GM19468 (cell line): Measurements from ENCODE around the gene OR5K3.
"Not testable (repeated sequence)": the region's sequence is repeated elsewhere in the genome, so short reads cannot be mapped to it uniquely, and the experiment has no call there.

Experiments
- ATAC-seq: cut with Tn5 transposase; IDR thresholded peaks from one replicate; pipeline ENCODE4 v1.9.1; 2021; ENCODE audit warnings: mild to moderate bottlenecking, moderate library complexity, moderate number of reproducible peaks; ENCODE audit not compliant: unreplicated experiment; ENCODE audit errors: extremely low read depth

Gene OR5K3, protein sequence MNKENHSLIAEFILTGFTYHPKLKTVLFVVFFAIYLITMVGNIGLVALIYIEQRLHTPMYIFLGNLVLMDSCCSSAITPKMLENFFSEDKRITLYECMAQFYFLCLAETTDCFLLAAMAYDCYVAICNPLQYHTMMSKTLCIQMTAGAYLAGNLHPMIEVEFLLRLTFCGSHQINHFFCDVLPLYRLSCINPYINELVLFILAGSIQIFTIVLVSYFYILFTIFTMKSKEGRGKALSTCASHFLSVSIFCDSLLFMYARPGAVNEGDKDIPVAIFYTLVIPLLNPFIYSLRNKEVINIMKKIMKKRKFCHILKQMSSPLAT

GRCh38 chr3:98390366-98390765, at the start of gene OR5K3:
OR5K3 (plus strand) TSS chr3:98390666; CDS start chr3:98390666, 0 bp downstream.
- no peak for ATAC-seq

- no peak for ATAC-seq
Observed at GRCh38 chr3:98341758-98342157, 48.7 kb upstream of the OR5K3 start.

- ATAC-seq = no peak
Observed at GRCh38 chr3:98343647-98344507, 46.6 kb upstream of the OR5K3 start.

DNA sequence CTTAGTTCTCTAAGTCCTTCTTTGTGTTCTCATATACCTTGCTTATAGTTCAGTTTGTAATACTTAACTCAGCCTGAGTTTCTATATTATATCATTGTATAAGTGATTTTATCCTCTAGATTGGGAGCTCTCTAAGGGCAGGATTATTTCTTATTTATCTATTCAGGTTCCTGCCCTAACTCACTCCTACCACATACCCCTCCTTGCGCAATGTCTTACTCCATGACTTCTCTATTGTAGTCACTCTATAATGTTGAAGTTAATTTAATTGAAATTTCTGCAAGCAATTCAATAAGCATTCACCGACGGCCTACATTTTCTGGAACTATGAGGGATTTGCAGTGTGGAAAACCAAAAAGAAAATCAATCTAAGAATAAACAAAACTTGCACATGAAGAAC, 40.4 kb upstream of the OR5K3 start:
- ATAC-seq = no peak

DNA sequence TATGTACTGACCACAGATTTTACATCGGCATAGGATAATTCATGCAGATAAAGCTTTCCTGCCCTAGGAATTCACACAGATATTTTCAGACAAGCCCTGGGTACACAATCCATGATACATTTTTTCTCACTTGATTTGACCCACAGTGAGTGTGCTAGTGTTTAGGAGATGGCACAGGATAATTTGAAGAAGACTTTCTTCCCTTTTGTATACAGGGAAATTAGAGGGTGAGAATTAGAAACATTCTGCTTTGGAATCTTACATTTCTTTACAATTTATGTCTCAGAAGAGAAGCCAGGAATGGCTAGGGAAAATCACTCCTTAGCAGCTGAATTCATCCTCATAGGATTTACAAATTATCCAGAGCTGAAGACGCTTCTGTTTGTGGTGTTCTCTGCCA, 36.9 kb upstream of the OR5K3 start, which contains the start of gene OR5K4:
TSS of gene OR5K4 (plus strand) at position 301 of the 400 bp plus-strand sequence. CDS start at position 301, 0 bp downstream.
- no peak for ATAC-seq

DNA sequence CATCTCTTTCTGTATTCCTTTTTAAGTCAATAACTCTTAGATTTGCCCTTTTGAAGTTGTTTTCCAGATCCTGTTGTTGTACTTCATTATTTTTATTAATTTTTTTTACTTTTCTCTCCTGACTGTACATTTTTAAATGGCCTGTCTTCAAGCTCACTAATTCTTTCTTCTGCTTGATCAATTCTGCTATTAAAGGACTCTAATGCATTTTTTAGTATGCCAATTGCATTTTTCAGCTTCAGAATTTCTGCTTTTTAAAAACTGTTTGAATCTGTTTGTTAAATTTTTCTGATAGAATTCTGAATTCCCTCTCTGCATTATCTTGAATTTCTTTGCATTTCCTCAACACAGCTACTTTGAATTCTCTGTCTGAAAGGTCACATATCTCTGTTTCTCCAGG, 31.2 kb upstream of the OR5K3 start:
- ATAC-seq = no peak

GRCh38 chr3:98359993-98360675, 30.3 kb upstream of the OR5K3 start:
- no peak for ATAC-seq

GRCh38 chr3:98360681-98361080, 29.8 kb upstream of the OR5K3 start:
- ATAC-seq = no peak

- ATAC-seq = no peak
Observed at GRCh38 chr3:98361289-98361688, 29.2 kb upstream of the OR5K3 start.

DNA sequence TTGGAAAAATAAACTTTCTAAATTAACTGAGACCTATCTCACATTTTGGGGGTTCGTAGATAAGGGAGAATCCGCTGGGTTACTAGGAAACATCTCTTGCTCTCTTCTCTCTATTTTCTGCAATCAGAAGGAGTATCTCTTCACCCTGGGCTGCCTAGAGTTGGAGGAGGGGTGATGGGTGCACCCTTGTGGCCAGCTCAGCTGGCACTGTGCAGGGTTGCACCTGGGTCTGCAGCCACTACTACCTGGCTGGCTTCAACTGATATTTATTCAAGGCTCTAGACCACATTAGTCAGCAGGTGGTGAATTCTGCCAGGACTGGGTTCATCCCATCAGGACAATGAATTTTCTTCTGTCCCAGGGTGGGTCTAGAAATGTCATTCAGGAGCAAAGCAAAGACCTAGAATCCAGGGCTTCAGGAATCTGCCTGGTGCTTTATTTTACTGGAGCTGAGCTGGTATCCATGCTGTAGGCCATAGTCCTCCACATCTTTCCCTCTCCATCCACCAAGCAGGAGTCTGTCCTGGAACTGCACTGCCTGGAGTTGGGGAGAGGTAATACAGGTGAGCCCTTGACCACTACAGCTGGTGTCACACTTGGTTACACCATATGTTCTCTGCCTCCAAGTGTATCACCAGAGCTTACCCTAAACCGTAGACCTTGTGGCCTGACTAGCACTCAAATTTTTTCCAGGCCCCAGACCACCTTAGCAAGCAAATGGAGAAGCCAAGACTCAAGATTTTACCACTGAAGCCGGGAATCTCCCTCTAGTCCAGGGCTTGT, 22.8 kb upstream of the OR5K3 start:
- no peak for ATAC-seq

- ATAC-seq = no peak
Observed at GRCh38 chr3:98371186-98371585, 19.3 kb upstream of the OR5K3 start.

- no peak for ATAC-seq
Observed at GRCh38 chr3:98371853-98372252, 18.6 kb upstream of the OR5K3 start.

DNA sequence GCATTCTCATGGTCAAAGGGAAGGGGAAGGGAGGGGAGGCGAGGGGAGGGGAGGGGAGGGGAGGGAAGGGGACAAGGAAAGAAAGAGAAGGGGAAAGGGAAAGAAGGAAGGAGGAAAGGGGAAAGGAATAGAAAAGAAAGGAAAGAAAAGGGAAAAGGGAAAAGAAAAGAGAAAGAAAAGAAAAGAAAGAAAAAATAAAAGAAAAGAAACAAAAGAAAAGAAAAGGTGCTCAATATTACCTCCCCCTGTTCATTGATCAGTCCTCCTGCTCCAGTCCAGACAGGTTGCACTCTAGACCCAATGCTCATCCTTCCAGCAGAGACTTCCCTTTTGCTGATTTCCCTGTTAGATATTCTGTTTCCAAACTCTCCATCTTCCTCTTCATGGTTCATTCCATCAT, 18.0 kb upstream of the OR5K3 start:
- ATAC-seq = no peak

- no peak for ATAC-seq
Observed at GRCh38 chr3:98376631-98377030, 13.8 kb upstream of the OR5K3 start.

DNA sequence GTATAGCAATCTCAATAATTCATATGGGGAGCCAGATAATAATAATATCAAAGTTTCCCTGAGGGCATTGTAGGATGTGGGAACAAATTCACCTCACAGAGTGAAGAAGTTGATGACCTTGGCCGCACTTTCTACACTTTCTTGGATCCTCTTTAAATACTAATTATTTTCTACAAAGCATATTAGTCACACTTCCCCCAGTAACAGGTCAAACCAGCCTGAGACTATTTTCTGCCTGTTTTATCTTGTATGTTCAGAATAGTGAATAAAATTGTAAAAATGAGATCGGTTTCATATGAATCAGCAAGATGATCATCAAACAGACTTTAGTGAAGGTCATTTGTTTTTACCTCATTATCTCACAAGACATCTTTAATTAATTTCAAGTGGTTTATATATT, 2.3 kb upstream of the OR5K3 start:
- no peak for ATAC-seq

DNA sequence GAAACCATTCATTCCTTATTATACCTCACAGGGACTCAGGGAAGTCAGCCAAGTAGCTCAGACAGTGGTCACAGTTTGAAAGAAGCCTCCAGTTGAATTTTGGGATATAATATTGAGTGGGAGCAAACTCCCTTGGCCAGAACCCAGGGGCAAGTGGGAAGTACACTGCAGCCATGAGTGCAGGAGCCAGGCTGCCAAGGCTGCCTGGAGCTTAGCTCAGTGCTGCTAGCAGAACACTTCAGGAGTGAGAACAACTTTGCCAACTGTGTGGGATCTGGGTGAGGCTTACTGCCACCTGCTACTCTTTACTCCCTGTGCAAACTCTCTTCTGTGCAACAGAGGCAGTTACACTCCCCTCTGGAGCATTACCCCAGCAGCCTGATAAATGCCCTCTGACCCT, 4.6 kb downstream of the OR5K3 start:
- ATAC-seq = no peak

DNA sequence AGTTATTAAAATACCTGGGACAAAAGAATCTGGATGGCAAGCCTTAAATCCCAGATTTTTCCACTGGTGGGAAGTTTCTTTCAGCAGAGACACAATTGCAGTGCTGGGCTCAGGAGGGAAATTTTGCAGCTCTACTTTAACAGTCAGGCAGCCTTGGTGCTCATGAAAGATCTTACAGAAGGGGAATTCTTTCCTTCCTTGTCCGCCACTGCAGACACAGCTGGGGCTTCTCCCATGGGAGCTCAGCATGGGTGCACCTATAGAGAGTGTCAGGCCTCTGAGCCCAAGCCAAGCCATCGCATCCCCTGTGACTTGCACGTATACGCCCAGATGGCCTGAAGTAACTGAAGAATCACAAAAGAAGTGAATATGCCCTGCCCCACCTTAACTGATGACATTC, 6.0 kb downstream of the OR5K3 start:
- not testable (repeated sequence) for ATAC-seq

DNA sequence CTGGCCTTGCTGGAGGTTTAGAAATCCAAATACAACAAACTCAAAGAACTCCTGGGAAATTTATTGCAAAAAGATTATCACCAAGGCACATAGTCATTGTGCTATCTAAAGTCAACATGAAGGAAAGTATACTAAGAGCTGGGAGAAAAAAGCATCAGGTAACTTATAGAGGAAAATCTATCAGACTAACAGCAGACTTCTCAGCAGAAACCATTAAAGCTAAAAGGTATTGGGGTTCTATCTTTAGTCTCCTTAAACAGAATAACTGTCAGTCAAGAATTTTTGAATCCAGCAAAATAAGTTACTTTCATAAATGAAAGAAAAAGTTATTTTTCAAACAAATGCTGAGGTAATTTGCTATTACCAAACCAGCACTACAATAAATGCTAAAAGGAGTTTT, 8.0 kb downstream of the OR5K3 start:
- ATAC-seq = no peak

GRCh38 chr3:98402507-98402906, 12.0 kb downstream of the OR5K3 start:
- no peak for ATAC-seq

- ATAC-seq = no peak
Observed at GRCh38 chr3:98404010-98404409, 13.5 kb downstream of the OR5K3 start.
